SU-DHL-6 (cell line): ENCODE data around the gene MAMDC4.

Experiments used
- EZH2phosphoT487 ChIP-seq: fragments of 200-600 bp; sonication (generic), shearing (Covaris generic); conservative IDR thresholded peaks from 2 replicates; pipeline ENCODE4 v1.6.1; 2018; ENCODE audit warnings: mild to moderate bottlenecking, antibody characterized with exemption, low read length, moderate library complexity, mixed read lengths
- TF ChIP-seq, protein P1 (sequence below): fragments of 200-600 bp; sonication (generic); IDR thresholded peaks from one replicate; pipeline ENCODE4 v1.5.1; 2017; ENCODE audit warnings: antibody characterized with exemption, mild to moderate bottlenecking, low read length, moderate library complexity; ENCODE audit not compliant: insufficient read depth, poor library complexity, severe bottlenecking

DNA sequence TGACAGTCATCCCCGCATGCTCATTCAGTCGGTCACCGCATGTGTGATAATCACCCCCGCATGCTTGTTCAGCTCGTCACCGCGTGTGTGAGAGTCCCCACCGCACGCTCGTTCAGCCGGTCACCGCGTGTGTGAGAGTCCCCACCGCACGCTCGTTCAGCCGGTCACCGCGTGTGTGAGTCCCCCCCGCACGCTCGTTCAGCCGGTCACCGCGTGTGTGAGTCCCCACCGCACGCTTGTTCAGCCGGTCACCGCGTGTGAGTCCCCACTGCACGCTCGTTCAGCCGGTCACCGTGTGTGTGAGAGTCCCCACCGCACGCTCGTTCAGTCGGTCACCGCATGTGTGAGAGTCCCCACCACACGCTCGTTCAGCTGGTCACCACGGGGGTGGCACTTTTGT lies 37.7 kb downstream of the MAMDC4 start:
- TF ChIP-seq, protein P1, sequence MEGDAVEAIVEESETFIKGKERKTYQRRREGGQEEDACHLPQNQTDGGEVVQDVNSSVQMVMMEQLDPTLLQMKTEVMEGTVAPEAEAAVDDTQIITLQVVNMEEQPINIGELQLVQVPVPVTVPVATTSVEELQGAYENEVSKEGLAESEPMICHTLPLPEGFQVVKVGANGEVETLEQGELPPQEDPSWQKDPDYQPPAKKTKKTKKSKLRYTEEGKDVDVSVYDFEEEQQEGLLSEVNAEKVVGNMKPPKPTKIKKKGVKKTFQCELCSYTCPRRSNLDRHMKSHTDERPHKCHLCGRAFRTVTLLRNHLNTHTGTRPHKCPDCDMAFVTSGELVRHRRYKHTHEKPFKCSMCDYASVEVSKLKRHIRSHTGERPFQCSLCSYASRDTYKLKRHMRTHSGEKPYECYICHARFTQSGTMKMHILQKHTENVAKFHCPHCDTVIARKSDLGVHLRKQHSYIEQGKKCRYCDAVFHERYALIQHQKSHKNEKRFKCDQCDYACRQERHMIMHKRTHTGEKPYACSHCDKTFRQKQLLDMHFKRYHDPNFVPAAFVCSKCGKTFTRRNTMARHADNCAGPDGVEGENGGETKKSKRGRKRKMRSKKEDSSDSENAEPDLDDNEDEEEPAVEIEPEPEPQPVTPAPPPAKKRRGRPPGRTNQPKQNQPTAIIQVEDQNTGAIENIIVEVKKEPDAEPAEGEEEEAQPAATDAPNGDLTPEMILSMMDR: no peak
- no peak for TF ChIP-seq EZH2phosphoT487
